ENCODE measurements around the gene OSR1. TPM values are rescaled to one million over a fixed set of nuclear protein-coding genes. Genes with fewer than 3 reads are reported as not detected.

The OSR1 gene
- total RNA-seq, 4 donors from 2014 or later, result 1.4 to 15.7 (median 3.4) TPM

- Histone ChIP-seq H3K36me3 (no peaks in the 10 kb centered on the region), H3K4me3 (peak overlapping the region; percentile 43 to 70 (median 58)), H3K27me3 (peaks cover 90% of the 10 kb centered on the region), H3K27ac (peak overlapping the region; percentile 70 to 89 (median 78)), H3K4me1 (peaks cover 0 to 31% (median 23%) of the 10 kb centered on the region in 4 donors), H3K9me3 (no peaks in the 10 kb centered on the region)
- peak; percentile 42 for DNase-seq
- intact Hi-C loops (cut with DNase I; ENCODE audit: low total_unique reads) (loop anchor here (10.0 kb wide), 2 partner anchors 363 to 1593 kb away; no protein-coding TSS in a partner anchor), in situ Hi-C loops (cut with MboI; ENCODE audit: low pct_ligation_motif_present in 1 of 4, low pct_unique_long_range_greater_than_20kb in 1 of 4, low sequenced_read_pairs in 3 of 4) (loop anchor here (25.0 kb wide), 3 partner anchors 595 to 970 kb away; no protein-coding TSS in a partner anchor)
- WGBS, 2 donors (ENCODE audit: low coverage in 1 of 2), result 16 to 38% methylated on average over 3 to 41 of the region's 45 CpGs
- no peak for TF ChIP-seq POLR2A (IDR thresholded peaks at IDR 0.05)
- no peak for TF ChIP-seq EP300 (IDR thresholded peaks at IDR 0.05; ENCODE audit: low read depth)
- TF ChIP-seq POLR2AphosphoS5 (IDR thresholded peaks at IDR 0.05), result no peak
- TF ChIP-seq, protein P1, sequence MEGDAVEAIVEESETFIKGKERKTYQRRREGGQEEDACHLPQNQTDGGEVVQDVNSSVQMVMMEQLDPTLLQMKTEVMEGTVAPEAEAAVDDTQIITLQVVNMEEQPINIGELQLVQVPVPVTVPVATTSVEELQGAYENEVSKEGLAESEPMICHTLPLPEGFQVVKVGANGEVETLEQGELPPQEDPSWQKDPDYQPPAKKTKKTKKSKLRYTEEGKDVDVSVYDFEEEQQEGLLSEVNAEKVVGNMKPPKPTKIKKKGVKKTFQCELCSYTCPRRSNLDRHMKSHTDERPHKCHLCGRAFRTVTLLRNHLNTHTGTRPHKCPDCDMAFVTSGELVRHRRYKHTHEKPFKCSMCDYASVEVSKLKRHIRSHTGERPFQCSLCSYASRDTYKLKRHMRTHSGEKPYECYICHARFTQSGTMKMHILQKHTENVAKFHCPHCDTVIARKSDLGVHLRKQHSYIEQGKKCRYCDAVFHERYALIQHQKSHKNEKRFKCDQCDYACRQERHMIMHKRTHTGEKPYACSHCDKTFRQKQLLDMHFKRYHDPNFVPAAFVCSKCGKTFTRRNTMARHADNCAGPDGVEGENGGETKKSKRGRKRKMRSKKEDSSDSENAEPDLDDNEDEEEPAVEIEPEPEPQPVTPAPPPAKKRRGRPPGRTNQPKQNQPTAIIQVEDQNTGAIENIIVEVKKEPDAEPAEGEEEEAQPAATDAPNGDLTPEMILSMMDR (IDR thresholded peaks at IDR 0.05), result no peak
Measured at GRCh38 chr2:19357402-19358241, 801 bp downstream of the OSR1 start.

DNA sequence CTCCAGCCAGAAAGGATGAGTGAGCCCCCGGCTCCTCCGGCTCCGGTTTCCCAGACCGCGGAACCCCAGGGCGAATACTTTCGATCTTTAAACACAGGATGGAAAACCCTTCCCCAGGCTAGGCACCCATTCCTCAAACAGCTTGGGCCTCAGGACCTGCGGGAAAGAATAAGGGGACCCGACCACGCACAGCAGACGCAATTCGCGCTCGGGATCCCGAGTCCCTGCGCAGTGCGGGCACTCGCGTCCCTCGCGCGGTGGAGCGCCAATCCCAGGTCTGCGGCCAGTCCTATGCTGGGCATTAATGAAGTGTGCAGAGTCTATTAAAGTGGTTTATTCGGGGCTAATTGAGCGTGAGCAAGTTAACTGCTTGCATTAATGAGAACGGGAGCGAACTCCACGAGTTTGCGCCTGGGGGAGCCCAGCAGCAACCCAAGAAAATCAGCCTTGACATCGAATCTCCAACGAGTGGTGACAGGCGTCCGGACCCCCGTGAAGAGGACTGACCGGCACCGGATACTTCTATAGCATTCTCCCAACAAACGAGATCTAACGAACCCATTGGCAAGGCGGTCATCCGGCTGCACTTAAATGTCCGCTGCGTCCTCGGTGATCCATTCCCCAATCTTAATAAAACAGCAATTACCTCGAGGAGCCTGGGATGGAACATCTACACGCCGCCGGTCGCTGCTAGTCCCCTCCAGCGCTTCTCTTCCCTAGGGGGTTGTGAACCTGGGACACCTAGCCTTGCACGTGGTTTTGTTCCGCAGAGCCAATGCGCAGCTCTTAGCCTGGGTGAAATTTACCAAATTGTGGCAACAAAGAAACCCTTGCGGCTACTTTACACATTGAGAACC, 1.6 kb downstream of the OSR1 start:
- in situ Hi-C loops (cut with MboI; ENCODE audit: low pct_ligation_motif_present in 1 of 4, low pct_unique_long_range_greater_than_20kb in 1 of 4, low sequenced_read_pairs in 3 of 4), result loop anchor here (25.0 kb wide), 3 partner anchors 594 to 969 kb away; no protein-coding TSS in a partner anchor
- peak overlapping the region; percentile 70 to 89 (median 78) for H3K27ac ChIP-seq
- H3K9me3 ChIP-seq, result no peaks in the 10 kb centered on the region
- 42 to 72% methylated on average over 5 to 54 of the region's 54 CpGs for WGBS, 2 donors (ENCODE audit: low coverage in 1 of 2)
- intact Hi-C loops (cut with DNase I; ENCODE audit: low total_unique reads), result loop anchor here (10.0 kb wide), 2 partner anchors 362 to 1592 kb away; no protein-coding TSS in a partner anchor
- peaks cover 98% of the 10 kb centered on the region for H3K27me3 ChIP-seq
- TF ChIP-seq POLR2A (IDR thresholded peaks at IDR 0.05), result no peak
- TF ChIP-seq EP300 (IDR thresholded peaks at IDR 0.05; ENCODE audit: low read depth), result no peak
- no peak for TF ChIP-seq POLR2AphosphoS5 (IDR thresholded peaks at IDR 0.05)
- TF ChIP-seq, protein P1 (IDR thresholded peaks at IDR 0.05), result no peak
- H3K4me1 ChIP-seq, result peaks cover 0 to 34% (median 21%) of the 10 kb centered on the region in 4 donors
- no peaks in the 10 kb centered on the region for H3K36me3 ChIP-seq
- DNase-seq, result no peak
- peak overlapping the region; percentile 7 to 70 (median 49) for H3K4me3 ChIP-seq

DNA sequence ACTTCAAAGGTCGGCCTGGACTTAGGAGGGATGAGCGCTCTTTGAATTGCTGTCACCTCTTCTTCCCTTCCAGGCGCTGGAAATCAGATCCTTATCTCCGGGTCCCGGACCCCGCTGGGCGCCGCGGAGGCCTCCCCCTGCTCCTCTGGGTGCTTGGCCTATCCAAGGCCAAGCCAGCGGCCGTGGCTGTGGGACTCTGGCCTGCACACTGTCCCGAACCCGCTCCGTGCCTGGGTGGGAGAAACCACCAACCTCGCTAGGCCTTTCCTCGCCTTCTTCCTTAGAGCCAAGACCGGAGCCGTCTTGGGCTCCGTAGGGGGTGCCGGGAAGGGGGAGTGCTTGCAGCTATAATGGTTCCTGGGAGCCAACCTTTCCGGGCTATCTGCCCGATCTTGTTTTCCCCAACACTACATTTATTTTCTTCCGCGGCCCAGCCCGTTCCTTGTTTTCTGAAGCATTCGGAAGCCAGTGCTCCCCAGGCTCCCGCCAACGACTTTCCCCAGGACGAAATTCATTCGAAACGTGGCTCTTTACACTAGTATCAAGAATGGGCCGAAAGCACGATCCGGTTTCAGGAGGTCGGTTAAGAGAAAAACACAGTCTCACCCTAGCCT, 2.4 kb downstream of the OSR1 start:
- Histone ChIP-seq H3K4me1 (peaks cover 0 to 34% (median 17%) of the 10 kb centered on the region in 4 donors), H3K36me3 (no peaks in the 10 kb centered on the region), H3K4me3 (peak overlapping the region; percentile 7 to 70 (median 49)), H3K9me3 (no peaks in the 10 kb centered on the region), H3K27ac (peak overlapping the region in 3 of 4 donors; percentile 49 to 89 (median 77)), H3K27me3 (peaks cover 98% of the 10 kb centered on the region)
- intact Hi-C loops (cut with DNase I; ENCODE audit: low total_unique reads), result loop anchor here (10.0 kb wide), 2 partner anchors 361 to 1591 kb away; no protein-coding TSS in a partner anchor
- DNase-seq, result no peak
- WGBS, 2 donors (ENCODE audit: low coverage in 1 of 2), result 74 to 80% methylated on average over 1 to 35 of the region's 35 CpGs
- in situ Hi-C loops (cut with MboI; ENCODE audit: low pct_ligation_motif_present in 1 of 4, low pct_unique_long_range_greater_than_20kb in 1 of 4, low sequenced_read_pairs in 3 of 4), result loop anchor here (25.0 kb wide), 3 partner anchors 594 to 969 kb away; no protein-coding TSS in a partner anchor
- TF ChIP-seq POLR2AphosphoS5 (IDR thresholded peaks at IDR 0.05), result no peak
- TF ChIP-seq, protein P1 (IDR thresholded peaks at IDR 0.05), result no peak
- no peak for TF ChIP-seq EP300 (IDR thresholded peaks at IDR 0.05; ENCODE audit: low read depth)
- TF ChIP-seq POLR2A (IDR thresholded peaks at IDR 0.05), result no peak

Data from transverse colon (tissue), 4 donors.